Activated CD4-positive, alpha-beta T cell treated with anti-CD3 and anti-CD28 coated beads for 48 hours (primary cell): Measurements from ENCODE around the gene TUBA8.
"Not testable (repeated sequence)": the region's sequence is repeated elsewhere in the genome, so short reads cannot be mapped to it uniquely, and the experiment has no call there.

Source experiments
- DNase-seq: peaks from one replicate; pipeline ENCODE4 v3.0.0-alpha.2; 2020

The TUBA8 gene

DNA sequence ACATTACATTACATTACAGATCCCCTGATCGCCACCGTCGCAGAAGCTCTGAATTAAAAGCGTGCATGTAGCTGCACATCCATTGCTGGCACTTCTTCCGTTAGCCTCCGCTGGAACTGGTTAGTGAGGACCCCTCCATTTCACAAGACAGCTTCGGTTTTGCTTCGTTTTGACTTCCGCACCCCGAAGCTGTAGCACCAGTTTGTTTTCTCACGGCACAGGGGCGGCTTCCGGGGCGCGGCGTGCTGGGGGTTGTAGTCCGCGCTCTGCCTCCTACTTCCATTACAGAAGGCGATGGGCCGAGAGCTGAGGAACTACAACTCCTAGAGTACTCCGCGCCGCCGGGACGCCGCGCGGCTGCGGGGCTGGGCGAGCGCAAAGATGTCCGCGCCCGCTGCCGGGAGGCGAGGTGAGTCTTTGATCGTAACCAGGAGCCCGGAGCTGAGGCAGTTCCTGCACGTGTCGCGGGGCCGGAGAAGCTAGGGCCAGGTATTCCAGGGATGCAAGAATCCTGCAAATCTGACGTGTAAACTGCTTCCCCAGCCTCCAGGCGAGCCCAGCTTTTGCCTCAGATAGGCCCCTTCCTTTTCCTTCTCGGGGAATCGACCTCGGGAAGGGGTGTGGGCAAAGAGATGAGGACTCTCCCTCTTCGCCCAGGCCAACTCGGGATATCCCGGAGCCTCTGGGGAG is 32.8 kb upstream of the TUBA8 start, which contains the start of gene PEX26:
PEX26 (plus strand) TSS at position 352 of the 690 bp plus-strand sequence. CDS start 387 bp downstream, outside the sequence.
- DNase-seq: peak; percentile 97

DNA sequence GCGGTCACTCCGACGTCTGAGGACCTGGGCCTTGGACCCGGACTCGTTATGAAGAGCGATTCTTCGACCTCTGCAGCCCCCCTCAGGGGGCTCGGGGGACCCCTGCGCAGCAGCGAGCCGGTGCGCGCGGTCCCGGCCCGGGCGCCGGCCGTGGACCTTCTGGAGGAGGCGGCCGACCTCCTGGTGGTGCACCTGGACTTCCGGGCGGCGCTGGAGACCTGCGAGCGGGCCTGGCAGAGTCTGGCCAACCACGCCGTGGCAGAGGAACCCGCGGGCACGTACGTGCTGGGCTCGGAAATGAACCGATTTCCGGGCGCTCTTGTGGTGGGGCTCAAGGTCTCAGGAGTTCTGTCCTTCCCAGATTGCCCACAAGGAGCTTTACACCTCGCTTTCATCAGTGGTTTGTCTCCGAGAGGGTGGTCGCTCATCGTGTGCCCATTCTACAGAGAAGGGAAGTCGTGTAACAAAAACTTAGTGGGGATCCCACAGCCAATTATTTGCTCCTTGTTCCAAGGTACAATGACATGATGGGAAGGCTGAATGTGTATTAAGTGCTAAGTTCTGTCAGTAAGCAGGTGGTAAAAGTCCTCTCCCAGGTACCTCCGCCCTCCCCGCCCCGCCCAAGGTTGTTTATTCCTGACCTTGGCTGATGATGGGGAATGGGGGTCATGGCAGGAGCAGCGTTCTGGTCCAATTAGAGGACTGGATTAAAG is 32.1 kb upstream of the TUBA8 start:
- DNase-seq: peak; percentile 69

DNA sequence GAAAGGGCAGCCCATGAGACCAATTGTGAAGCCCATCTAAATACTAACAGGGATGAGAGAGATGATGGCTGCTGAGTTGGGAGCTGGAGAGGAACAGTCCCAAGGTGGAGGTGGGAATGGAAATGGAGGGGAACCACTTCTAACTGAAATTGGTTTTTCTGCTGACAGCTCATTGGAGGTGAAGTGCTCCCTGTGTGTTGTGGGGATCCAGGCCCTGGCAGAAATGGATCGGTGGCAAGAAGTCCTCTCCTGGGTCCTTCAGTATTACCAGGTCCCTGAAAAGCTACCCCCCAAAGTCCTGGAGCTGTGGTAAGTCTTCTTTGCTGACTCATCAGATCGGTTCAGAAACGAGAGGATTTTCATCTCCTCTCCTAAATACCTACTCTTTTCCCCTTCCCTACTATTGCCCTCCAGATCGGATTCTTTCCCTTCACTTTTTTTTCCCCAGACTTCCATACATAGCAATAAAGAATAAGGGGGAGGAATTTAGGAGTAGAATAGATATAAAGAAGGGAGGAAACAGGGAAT is 30.8 kb upstream of the TUBA8 start:
- DNase-seq: no peak

DNA sequence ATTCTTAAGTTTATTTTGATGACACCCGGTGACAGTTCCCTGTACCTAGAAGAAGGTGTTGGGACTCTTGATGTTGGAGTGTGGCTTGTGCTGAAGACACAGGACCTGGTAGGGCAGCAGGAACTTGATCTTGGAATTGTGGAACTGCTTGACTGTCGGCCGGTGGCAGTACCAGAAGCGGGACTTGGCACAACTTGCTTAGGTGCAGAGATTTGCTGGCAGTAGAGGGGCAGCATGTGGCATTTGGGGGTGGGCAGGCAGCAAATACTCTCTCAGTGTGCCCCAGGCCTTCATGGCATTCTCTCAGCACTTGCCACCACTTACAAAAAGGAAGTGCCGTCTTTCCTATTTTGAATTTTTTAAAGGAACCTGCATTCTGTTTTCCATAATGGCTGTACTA is 29.2 kb upstream of the TUBA8 start:
- no peak for DNase-seq

DNA sequence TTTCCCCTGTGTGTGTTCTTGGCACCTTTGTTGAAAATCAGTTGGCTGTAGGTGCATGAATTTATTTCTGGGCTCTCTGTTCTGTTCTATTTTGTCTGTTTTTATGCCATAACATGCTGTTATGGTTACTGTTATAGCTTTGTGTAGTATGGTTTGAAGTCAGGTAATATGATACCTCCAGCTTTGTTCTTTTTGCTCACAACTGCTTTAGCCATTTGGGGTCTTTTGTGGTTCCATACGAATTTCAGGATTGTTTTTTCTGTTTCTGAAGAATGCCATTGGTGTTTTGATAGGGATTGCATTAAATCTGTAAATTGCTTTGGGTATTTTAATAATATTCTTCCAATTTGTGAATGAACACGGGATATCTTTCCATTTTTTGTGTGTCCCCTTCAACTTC is 28.1 kb upstream of the TUBA8 start:
- no peak for DNase-seq

DNA sequence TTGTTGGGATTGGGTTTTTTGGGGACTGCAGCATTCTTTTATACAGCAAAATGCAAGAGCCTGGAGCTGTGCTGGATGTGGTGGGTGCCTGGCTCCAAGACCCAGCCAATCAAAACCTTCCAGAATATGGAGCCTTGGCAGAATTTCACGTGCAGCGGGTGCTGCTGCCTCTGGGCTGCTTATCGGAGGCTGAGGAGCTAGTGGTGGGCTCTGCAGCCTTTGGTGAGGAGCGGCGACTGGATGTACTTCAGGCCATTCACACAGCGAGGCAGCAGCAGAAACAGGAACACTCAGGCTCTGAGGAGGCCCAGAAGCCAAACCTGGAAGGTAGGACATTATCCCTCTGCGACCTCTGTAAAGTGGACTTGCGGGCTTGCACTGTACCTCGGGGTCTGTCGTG is 27.2 kb upstream of the TUBA8 start:
- no peak for DNase-seq

DNA sequence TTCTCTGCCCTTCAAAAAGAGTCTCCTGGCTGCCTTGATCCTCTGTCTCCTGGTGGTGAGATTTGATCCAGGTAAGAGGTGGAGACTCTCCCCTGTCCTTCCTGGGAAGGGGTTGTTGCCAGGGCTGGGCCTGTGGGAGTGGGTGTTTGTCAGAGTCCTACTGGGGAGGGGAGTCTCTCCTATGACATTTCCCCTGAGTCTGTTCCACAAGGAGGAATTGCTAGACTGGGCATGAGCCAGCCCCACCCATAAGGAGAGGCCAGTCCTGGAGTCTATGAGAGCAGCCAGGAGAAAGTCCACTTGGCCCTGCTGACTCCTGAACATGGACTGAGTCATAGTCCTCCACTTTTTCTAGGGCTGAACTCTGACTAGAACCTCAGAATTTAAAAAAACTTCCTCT is 25.4 kb upstream of the TUBA8 start:
- DNase-seq: no peak

DNA sequence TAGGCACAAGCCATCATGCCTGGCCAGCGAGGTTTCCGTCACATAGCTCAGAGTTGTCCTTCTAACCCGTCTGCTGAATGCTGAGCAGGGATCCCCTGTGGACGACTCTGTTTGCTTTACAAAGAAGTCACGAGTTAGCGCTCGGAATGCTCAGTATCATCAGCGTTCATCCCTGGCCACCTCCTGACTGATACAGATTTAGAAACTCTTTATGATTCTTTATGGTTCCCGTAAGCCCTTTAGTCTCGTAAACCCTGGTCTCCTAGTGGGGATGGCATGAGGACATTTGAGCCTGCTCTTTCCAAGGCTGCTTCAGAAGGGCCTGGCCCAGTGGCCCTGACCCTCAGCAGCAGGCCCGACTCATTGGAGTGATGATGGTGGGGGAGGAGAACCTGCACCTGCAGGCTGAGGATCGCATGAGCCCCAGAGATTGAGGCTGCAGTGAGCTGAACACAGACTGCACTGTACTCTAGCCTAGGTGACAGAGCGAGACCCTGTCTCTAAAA is 23.2 kb upstream of the TUBA8 start:
- DNase-seq: no peak

DNA sequence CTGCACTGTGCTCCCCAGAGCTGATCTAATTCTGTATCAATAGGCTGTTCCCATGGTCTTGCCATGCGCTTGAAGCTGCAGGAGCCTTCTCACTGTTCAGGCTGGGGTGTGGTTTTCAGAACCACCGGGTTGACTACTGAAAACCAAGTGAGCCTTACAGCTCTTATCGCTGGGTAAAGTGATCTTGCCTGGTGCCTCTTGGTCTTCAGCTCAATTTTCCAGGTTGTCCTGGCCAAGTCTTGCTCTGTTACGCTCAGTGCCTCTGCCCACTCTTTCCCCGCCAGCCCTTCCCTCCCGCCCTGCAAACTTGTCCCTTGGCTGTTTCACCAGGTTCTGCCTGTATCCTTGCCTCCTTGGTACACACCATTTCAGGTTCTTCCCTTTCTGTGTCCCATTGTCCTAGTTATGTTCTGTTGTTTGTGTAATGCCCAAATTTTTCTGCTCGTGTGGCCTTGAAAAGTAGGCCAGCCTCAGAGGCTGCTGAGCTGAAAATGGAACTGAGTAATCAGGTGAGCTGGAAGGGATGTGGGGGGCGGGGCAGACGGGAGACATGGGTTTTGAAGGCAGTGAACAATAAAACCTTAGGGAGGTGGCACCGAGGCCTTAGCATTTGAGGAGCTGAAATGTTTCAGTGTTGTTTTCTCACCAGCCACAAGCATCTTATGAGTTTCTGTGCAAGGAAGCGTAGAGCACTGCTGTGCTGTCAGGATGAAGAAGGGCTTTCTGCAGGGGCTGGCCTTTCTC is 21.6 kb upstream of the TUBA8 start:
- DNase-seq: peak; percentile 49

DNA sequence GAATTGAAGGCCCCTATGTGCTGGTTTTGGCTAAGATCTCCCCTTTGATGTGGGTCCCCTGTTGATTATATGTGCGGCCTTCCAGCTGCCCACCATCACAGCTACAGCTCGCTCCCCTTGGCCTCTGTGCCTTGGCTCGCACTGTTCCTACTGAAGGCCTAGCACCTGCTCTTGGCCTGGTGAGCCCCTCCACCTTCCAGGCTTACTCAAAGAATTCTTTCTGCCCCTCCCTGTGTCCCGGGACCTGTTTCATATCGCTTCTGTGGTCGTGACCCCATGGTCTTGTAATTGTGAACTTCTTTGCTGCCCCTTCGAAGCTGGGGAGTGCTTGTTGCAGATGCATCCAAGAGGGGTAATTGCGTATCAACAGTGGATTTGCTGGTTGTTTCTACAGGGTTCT is 20.3 kb upstream of the TUBA8 start:
- DNase-seq: no peak

DNA sequence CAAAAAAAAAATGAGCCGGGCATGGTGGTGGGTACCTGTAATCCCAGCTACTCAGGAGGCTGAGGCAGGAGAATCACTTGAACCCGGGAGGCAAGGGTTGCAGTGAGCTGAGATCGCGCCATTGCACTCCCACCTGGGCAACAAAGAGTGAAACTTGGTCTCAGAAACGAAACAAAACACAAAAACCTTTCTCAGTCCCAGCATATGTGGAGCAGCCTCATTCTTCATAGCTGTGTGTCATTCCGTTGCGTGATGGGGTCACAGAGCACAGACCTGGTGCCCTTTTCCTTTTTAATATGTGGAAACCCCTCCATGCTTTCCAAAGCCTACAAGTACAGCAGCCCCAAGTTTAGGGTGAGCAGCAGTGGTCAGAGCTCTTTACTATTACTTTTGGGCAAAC is 19.1 kb upstream of the TUBA8 start:
- no peak for DNase-seq

DNA sequence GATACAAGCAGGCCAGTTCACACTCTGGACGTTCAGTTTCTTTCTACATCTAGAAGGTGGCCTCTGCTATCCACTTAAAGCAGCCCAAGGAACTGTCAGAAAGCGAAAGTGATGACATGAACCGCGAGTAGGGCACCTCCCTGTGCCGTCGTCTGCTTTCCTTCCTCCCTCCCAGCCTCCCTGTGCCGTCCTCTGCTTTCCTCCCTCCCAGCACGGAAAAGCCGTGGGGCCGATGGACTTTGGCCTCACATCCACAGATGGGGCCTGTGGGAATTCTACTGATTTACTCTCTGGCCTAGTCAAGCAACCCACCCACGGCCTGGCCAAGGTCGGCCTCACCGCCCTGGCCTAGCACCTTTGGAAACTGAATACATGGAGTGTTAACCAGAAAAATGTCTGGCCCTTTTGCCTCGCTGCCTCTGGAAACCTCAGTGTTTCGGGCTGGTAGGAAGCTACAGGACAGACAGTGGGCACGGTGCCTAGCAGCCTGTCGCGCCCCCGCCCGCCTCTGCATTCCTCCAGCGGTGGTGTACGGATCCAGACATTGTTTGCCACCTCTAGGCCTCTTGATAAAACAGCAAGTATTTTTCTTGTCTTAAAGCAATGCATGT is 18.6 kb upstream of the TUBA8 start:
- peak; percentile 24 for DNase-seq

DNA sequence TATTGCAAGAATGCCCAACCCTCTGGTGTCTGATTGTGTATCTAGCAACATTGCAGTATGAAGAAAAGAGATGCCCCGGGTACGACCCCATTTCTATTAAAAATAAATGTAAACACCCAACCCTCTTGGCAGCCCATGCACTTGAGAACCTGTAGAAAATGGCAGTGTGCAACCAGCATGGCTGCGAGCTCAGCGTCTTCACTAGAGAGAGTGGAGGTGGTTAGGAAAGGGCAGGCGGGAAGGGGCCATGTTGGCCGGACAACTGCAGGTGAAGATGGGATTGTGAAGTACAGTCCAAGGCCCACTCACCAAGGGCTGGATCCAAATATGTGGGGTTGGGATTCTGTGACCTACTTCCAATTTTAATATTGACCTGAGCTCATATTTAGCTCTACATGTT is 16.9 kb upstream of the TUBA8 start:
- no peak for DNase-seq

DNA sequence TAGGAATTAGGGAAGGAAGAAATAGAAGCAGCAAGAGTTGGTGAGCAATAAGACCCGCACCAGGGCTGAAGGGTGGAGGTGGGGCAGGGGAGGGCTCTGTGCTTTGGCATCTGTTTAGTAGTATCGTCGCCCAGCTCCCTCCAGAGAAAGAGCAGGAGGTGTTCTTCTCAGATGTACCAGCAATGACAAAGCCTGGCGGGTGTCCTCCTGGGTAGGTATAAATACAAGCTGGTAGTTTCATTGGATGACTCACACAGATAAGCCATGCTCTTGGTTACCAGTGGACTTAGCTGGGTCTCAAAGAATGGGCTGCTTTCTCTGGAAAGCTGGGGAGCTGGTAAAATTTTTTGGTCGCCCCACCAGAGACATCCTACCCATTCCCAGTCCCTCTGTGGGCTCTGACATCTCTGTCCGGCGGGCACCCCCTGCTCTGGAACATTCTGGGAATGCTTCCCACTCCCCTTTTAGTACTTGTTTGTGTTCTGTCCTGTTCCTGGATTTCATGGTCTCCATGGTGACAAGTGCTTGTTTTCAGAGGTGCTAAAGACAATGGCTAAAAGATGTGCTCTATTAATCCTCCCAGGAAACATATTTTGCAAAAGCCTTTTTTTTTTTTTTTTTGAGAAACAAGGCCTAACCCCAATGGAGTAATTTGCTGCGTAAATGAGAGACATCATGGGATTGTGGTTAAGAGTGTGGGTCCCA is 15.4 kb upstream of the TUBA8 start:
- peak; percentile 26 for DNase-seq

DNA sequence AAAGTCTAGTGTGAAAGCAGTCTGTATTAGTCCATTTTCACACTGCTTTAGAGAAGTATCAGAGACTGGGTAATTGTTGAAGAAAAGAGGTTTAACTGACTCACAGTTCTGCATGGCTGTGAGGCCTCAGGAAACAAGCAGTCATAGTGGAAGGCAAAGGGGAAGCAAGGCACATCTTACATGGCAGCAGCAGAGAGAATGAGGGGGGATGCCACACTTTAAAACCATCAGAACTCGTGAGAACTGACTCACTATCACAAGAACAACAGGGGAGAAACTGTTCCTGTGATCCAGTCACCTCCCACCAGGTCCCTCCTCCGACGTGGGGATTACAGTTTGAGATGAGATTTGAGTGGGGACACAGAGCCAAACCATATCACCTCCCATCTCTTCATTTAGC is 13.8 kb upstream of the TUBA8 start:
- peak; percentile 31 for DNase-seq

DNA sequence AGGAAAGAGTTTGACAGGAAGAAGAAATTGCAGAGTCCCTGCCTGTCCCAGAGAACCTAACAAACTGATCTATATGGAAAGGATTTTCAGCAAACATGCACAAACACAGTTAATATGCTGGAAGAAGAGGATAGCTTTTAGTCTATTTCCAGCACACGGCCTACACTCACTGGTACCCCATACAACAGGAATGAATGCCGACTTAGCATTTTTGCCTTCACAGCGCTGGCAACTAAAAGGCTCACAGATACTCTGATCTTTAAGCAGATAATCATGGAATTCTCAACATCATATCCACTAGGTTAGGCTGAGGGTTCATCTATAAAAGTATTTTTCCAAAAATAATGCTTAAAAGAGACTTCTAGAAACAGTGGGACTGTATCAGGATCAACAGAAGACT is 9.8 kb upstream of the TUBA8 start:
- DNase-seq: no peak

DNA sequence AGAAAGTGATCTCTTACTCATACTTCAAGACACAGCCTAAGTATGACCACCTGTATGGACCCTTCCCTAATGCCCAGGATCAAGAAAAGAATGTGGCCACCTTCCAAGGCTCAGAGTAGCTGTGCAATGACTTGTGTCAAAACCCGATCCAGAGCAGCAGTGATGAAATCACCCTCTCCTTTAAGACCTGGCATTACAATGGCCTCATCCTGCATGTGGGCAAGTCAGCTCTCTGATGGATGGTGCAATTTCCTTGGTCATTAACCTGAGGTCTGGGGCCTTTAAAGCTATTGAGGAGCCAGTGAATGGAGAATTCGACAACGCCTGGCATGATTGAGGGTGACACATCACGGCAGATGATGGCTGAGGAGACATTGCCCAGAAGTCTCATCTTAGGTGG is 9.1 kb upstream of the TUBA8 start:
- DNase-seq: no peak

DNA sequence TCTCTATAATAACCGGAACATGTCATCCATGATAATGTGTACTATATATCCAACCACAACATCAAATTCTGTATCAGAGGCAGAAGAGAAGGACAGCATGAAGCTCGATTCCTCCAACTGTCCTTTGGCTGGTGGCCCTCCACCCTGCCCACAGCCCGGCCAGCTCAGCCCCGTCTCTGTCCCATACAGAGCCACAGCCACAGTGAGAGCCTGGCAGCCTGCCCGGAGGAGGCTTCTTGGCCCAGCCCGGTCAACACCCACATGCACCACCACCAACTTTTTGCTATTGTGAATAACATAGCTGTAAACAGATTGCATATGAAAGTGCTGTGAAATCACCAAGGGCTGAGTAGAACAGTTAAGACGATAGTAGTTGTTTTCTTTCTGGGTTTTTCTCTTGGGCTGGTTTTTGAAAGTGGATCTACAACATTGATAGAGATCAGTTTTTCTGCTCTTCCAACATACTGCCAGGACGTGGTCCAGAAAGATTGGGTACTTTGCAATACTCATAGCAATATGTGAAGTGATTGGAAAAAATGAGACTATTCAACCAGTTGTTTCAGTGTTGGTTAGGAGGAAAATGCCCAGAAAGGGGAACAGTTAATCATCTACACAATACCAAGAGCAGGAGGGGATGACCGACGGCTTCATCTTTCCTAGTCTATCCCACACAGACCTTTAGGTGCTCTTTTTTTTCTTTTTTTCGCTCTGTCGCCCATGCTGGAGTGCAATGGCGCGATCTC is 6.9 kb upstream of the TUBA8 start:
- peak; percentile 44 for DNase-seq

DNA sequence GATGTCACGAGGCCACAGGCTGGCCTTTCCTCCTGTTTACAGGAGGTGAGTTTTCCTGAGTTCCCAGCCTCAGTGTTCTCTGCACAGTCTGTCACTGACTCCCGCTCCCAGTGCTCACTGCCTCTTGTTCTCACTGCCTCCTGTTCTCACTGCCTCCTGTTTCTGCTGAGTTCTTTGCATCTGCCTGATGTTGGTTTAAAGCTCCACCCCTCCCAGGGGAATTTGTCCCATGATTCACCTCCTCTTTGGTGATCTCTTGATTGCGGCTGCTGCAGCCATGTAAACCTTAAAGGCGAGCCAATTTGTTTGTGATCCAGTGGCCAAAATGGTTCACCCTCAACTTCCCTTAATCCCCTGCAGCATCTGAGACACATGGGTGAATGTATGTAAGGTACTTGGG is 6.0 kb upstream of the TUBA8 start:
- DNase-seq: no peak

DNA sequence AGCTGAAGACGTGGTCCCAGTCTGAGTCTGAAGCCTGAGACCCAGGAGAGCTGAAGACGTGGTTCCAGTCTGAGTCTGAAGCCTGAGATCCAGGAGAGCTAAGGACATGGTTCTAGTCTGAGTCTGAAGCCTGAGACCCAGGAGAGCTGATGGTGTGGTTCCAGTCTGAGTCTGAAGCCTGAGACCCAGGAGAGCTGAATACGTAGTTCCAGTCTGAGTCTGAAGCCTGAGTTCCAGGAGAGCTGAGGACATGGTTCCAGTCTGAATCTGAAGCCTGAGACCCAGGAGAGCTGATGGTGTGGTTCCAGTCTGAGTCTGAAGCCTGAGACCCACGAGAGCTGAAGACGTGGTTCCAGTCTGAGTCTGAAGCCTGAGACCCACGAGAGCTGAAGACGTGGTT is 4.6 kb upstream of the TUBA8 start:
- not testable (repeated sequence) for DNase-seq

DNA sequence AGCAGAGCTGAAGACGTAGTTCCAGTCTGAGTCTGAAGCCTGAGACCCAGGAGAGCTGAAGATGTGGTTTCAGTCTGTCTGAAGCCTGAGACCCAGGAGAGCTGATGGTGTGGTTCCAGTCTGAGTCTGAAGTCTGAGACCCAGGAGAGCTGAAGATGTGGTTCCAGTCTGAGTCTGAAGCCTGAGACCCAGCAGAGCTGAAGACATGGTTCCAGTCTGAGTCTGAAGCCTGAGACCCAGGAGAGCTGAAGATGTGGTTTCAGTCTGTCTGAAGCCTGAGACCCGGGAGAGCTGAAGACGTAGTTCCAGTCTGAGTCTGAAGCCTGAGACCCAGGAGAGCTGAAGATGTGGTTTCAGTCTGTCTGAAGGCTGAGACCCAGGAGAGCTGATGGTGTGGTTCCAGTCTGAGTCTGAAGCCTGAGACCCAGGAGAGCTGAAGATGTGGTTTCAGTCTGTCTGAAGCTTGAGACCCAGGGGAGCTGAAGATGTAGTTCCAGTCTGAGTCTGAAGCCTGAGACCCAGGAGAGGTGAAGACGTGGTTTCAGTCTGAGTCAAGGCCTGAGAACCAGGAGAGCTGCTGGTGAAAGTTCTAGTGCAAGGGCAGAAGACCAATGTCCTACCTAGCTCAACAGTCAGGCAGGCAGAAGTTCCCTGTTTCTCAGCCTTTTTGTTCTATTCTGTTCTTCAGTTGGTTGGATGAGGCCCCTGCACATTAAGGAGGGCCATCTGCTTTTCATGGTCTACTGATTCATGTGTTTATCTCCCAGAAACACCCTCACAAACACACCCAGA is 3.9 kb upstream of the TUBA8 start:
- DNase-seq: peak; percentile 64
